GM12878 (cell line): Measurements from ENCODE around the gene CFAP45. TPM values are rescaled to one million over a fixed set of nuclear protein-coding genes. Genes with fewer than 3 reads are reported as not detected.

Source experiments
- ATAC-seq: fragments of 200-7000 bp; cut with Tn5 transposase; 3 replicates; pipeline ENCODE4 v1.9.1; 2020; ENCODE audit warnings: mild to moderate bottlenecking, moderate library complexity
- BruUV-seq: library from RNA; stranded (reverse); fragments of 400-500 nt; replicated peaks from 2 replicates; lab custom pipeline; 2021; lab: Mats Ljungman, UMichigan
- CTCF ChIA-PET: fragments of 300-600 bp; sonication (Branson Sonifier 250); formaldehyde crosslinking; extraction: SDS; loops from one replicate; lab custom pipeline; 2021; ENCODE audit warnings: inconsistent platforms; lab: Yijun Ruan, JAX
- POLR2A ChIA-PET: fragments of 350-600 bp; formaldehyde crosslinking; extraction: SDS; loops from one replicate; lab custom pipeline; 2021; ENCODE audit warnings: inconsistent platforms; lab: Charles Lee
- RAD21 ChIA-PET: fragments of 300-600 bp; sonication (Branson Sonifier 250); formaldehyde crosslinking; loops from one replicate; lab custom pipeline; 2023; ENCODE audit warnings: antibody characterized with exemption; ENCODE audit not compliant: unreplicated experiment; lab: Charles Lee
- SMC1A ChIA-PET: fragments of 300-600 bp; sonication (Branson Sonifier 250); formaldehyde crosslinking; loops from one replicate; lab custom pipeline; 2023; ENCODE audit not compliant: unreplicated experiment, uncharacterized antibody; lab: Charles Lee
- DNase-seq: peaks from one replicate; pipeline ENCODE4 v3.0.0-alpha.2; 2011; ENCODE audit warnings: low read depth, low spot score
- FAIRE-seq: peaks from 3 replicates; lab custom pipeline; 2011; peaks lifted over from hg19 to GRCh38; lab: Jason Lieb, UNC
- H2AFZ ChIP-seq: 2 replicates; pipeline ENCODE4 v1.6.0; 2011; ENCODE audit warnings: low read depth, low read length, control low read depth; ENCODE audit not compliant: control insufficient read depth
- H3K27ac ChIP-seq: 2 replicates; pipeline ENCODE4 v1.5.1; 2011; ENCODE audit warnings: control low read depth; ENCODE audit not compliant: control insufficient read depth, insufficient read depth
- H3K27me3 ChIP-seq, 2 experiments: replicated peaks in 1 of 2; 2 replicates each; pipeline versions ENCODE4 v1.6.0 to v1.6.1; 2011; ENCODE audit warnings: low read length in 1 of 2; ENCODE audit not compliant: control insufficient read depth in 2 of 2, insufficient read depth in 2 of 2
- H3K36me3 ChIP-seq, 2 experiments: 2 replicates each; pipeline ENCODE4 v1.5.1; 2011; ENCODE audit warnings: low read length in 1 of 2; ENCODE audit not compliant: control insufficient read depth in 2 of 2, insufficient read depth in 2 of 2
- H3K4me1 ChIP-seq: 2 replicates; pipeline ENCODE4 v1.6.1; 2011; ENCODE audit warnings: mild to moderate bottlenecking, low read length, moderate library complexity, mixed read lengths; ENCODE audit not compliant: control insufficient read depth, insufficient read depth
- H3K4me2 ChIP-seq: 2 replicates; pipeline ENCODE4 v1.6.0; 2011; ENCODE audit warnings: control low read depth; ENCODE audit not compliant: control insufficient read depth, insufficient read depth
- H3K4me3 ChIP-seq: fragments of 200-600 bp; sonication (generic); 2 replicates; pipeline ENCODE4 v1.5.1; 2016
- H3K79me2 ChIP-seq: 2 replicates; pipeline ENCODE4 v1.6.0; 2011; ENCODE audit warnings: low read length; ENCODE audit not compliant: control insufficient read depth, insufficient read depth
- H3K9ac ChIP-seq: 2 replicates; pipeline ENCODE4 v1.8.0; 2011; ENCODE audit warnings: low read length, control low read depth, mixed read lengths; ENCODE audit not compliant: control insufficient read depth, insufficient read depth
- H3K9me3 ChIP-seq: replicated peaks from 3 replicates; pipeline ENCODE4 v1.5.1; 2011; ENCODE audit warnings: mild to moderate bottlenecking, low read length; ENCODE audit not compliant: control insufficient read depth, insufficient read depth
- H4K20me1 ChIP-seq: 2 replicates; pipeline ENCODE4 v1.6.0; 2011; ENCODE audit not compliant: control insufficient read depth, insufficient read depth
- ATF7 ChIP-seq: fragments of 450-650 bp; IDR thresholded peaks from 2 replicates; pipeline ENCODE4 v1.6.1; 2016; ENCODE audit warnings: low read depth, mild to moderate bottlenecking
- EED ChIP-seq: sonication (generic); IDR thresholded peaks from 2 replicates; pipeline ENCODE4 v1.6.1; 2016; ENCODE audit warnings: antibody characterized with exemption, low read depth
- EGR1 ChIP-seq, 2 experiments: IDR thresholded peaks; 1 replicate in 1 of 2; 2 replicates in 1 of 2; pipeline ENCODE4 v1.6.1; 2011 to 2012; ENCODE audit warnings: low read depth in 2 of 2, low read length in 2 of 2, borderline replicate concordance in 1 of 2, mild to moderate bottlenecking in 1 of 2, moderate library complexity in 1 of 2
- NR2F1 ChIP-seq: fragments of 450-650 bp; conservative IDR thresholded peaks from 2 replicates; pipeline ENCODE4 v1.6.1; 2017; ENCODE audit warnings: mild to moderate bottlenecking
- NRF1 ChIP-seq: conservative IDR thresholded peaks from 2 replicates; pipeline ENCODE4 v1.6.1; 2011; ENCODE audit warnings: mild to moderate bottlenecking, low read depth, low read length, improper control_type of control experiment
- POLR2AphosphoS5 ChIP-seq: IDR thresholded peaks from 2 replicates; pipeline ENCODE4 v1.6.1; 2011; ENCODE audit warnings: mild to moderate bottlenecking, low read length, inconsistent platforms
- RFX5 ChIP-seq: IDR thresholded peaks from 2 replicates; pipeline ENCODE4 v1.6.1; 2011; ENCODE audit warnings: low read depth, low read length, improper control_type of control experiment
- SMARCA5 ChIP-seq: fragments of 450-650 bp; IDR thresholded peaks from 2 replicates; pipeline ENCODE4 v1.6.1; 2017; ENCODE audit warnings: mild to moderate bottlenecking
- SUPT20H ChIP-seq: IDR thresholded peaks from 2 replicates; pipeline ENCODE4 v1.6.1; 2011; ENCODE audit warnings: low read depth, mild to moderate bottlenecking, low read length, moderate library complexity, borderline replicate concordance; ENCODE audit not compliant: control insufficient read depth
- TAF1 ChIP-seq: IDR thresholded peaks from 2 replicates; pipeline ENCODE4 v1.6.1; 2011; ENCODE audit warnings: mild to moderate bottlenecking, low read depth, low read length, borderline replicate concordance
- TARDBP ChIP-seq: IDR thresholded peaks from 2 replicates; pipeline ENCODE4 v1.6.1; 2016; ENCODE audit warnings: borderline replicate concordance
- TCF7 ChIP-seq: IDR thresholded peaks from 2 replicates; pipeline ENCODE4 v1.6.1; 2014; ENCODE audit warnings: antibody characterized with exemption, borderline replicate concordance
- WRNIP1 ChIP-seq: IDR thresholded peaks from 2 replicates; pipeline ENCODE4 v1.6.1; 2011; ENCODE audit warnings: low read depth, low read length, improper control_type of control experiment, borderline replicate concordance
- YY1 ChIP-seq: IDR thresholded peaks from 2 replicates; pipeline ENCODE4 v1.6.1; 2011; ENCODE audit warnings: low read depth, mild to moderate bottlenecking, low read length
- WGBS: methylation state at CpG from one replicate; pipeline ENCODE4 v1.1.6; 2016; ENCODE audit warnings: low lambda C conversion rate; ENCODE audit not compliant: insufficient replicate concordance, insufficient coverage; ENCODE audit errors: missing lambda C conversion rate; 5-methylcytosine and 5-hydroxymethylcytosine counted together
- in situ Hi-C: fragments of 300-500 bp; cut with MboI; formaldehyde crosslinking; loops from 9 replicates; pipeline ENCODE4 v1.14.3; 2018; ENCODE audit warnings: mixed read lengths
- intact Hi-C: fragments of 100-400 bp; cut with micrococcal nuclease; formaldehyde crosslinking; loops from one replicate; pipeline ENCODE4 v1.14.2; 2022; ENCODE audit not compliant: unreplicated experiment
- polyA plus RNA-seq, 11 experiments: library from polyadenylated mRNA; depleted of rRNA in 4 of 11; unstranded in 6 of 11; stranded (reverse) in 5 of 11; fragments of >200 nt; fragmentation: Nextera tagmentation in 4 of 11; fragmentation: Illumina TruSeq in 1 of 11; extraction: Ambion mirVana in 4 of 11; extraction: Trizol in 1 of 11; gene quantifications; 1 replicate in 1 of 11; 2 replicates in 10 of 11; pipeline versions ENCODE4 v1.2.1 to v1.2.3, GENCODE V29; 2011 to 2016; ENCODE audit warnings: inconsistent platforms in 2 of 11, missing spikeins in 2 of 11, low read depth in 1 of 11
- total RNA-seq, 4 experiments: library from RNA; depleted of rRNA in 3 of 4; stranded (reverse); fragments of >200 nt in 3 of 4; fragmentation: Illumina TruSeq in 1 of 4; extraction: Trizol in 1 of 4; gene quantifications; 2 replicates each; pipeline versions ENCODE4 v1.2.1 to v1.2.3, GENCODE V29; 2013 to 2021
- TF ChIP-seq, protein P1 (sequence below): fragments of 450-650 bp; IDR thresholded peaks from 2 replicates; pipeline ENCODE4 v1.6.1; 2016; ENCODE audit warnings: mild to moderate bottlenecking, moderate library complexity, borderline replicate concordance
- TF ChIP-seq, protein P2 (sequence below): fragments of 450-650 bp; IDR thresholded peaks from 2 replicates; pipeline ENCODE4 v1.6.1; 2017; ENCODE audit warnings: mild to moderate bottlenecking, moderate library complexity

The CFAP45 gene
- total and polyA plus RNA-seq, 10 of the 15 experiments (the other 5 are each of a cell fraction or from before 2014, with no cell fraction given) = 0.43 to 0.91 (median 0.67) TPM

DNA sequence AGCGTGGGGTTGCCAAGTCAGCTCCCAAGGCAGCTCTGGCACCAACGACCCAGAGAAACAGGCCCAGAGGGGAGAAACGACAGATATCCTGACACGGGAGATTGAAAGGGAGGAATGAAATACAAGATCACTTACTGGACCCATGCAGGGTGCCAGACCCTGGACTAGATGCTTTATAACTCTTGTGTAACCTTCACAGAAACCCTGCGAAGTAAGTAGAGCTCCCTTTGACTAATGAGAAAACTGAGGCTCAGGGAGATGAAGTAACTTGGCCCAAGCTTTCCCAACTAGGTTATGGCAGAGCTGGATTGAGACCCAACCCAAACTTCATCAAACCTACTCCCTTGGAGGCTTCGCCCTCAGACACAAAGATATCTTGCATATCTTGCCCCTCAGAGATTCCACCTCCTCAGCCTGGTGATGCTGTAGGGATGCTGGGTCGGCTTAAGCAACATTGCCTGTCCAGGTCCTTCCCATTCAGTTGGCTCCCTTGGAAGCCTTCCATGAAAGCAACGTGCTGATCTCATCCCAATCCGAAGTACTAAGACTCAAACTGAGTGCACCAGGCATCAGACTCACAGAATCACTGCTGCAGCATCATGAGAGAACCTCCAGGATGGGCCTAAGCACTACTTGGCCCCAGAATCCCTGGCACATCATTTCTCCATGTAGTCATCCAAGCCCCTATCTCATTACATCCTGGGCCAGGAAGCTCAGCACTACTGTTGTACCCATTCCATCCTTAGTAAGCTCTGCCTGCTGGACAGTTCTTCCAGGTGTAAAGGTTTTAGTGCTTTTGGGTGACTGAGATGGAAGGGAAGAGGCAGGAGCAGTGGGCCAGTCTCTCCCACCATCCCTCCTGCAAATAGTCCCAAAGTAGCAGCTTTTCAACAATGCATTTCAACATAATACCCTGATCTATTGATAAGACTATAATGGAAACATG, 46.5 kb upstream of the CFAP45 start:
- no peak overlapping the region for H3K27ac ChIP-seq
- H3K9ac ChIP-seq = no peak overlapping the region
- H3K36me3 ChIP-seq = no peaks in the 10 kb centered on the region
- SMC1A ChIA-PET = no interaction called here
- CTCF ChIA-PET = interaction anchor here (0.9 to 2.8 kb wide), 5 partner anchors 11 to 148 kb away, joined by 3 to 12 read pairs (median 3); no protein-coding TSS in a partner anchor
- H4K20me1 ChIP-seq = no peaks in the 10 kb centered on the region
- no peak for FAIRE-seq
- no peaks in the 10 kb centered on the region for H3K9me3 ChIP-seq
- RAD21 ChIA-PET = interaction anchor here (1.4 kb wide), 1 partner anchor 24 kb away, joined by 3 read pairs; no protein-coding TSS in a partner anchor
- POLR2A ChIA-PET = no interaction called here
- no peaks in the 10 kb centered on the region; the same call in 1 of the 2 replicates for H3K4me1 ChIP-seq
- no peak overlapping the region for H2AFZ ChIP-seq
- in situ Hi-C loops = no loop called here
- 26% methylated on average over 9 of the region's 9 CpGs for WGBS
- BruUV-seq = no TSS peak
- no peak overlapping the region for H3K4me2 ChIP-seq
- peaks cover 7 to 26% of the 10 kb centered on the region in 2 experiments for H3K27me3 ChIP-seq
- no peak overlapping the region for H3K4me3 ChIP-seq
- no peak for DNase-seq
- intact Hi-C loops = no loop called here
- ATAC-seq = no peak
- H3K79me2 ChIP-seq = no peaks in the 10 kb centered on the region
- TF ChIP-seq, protein P1, sequence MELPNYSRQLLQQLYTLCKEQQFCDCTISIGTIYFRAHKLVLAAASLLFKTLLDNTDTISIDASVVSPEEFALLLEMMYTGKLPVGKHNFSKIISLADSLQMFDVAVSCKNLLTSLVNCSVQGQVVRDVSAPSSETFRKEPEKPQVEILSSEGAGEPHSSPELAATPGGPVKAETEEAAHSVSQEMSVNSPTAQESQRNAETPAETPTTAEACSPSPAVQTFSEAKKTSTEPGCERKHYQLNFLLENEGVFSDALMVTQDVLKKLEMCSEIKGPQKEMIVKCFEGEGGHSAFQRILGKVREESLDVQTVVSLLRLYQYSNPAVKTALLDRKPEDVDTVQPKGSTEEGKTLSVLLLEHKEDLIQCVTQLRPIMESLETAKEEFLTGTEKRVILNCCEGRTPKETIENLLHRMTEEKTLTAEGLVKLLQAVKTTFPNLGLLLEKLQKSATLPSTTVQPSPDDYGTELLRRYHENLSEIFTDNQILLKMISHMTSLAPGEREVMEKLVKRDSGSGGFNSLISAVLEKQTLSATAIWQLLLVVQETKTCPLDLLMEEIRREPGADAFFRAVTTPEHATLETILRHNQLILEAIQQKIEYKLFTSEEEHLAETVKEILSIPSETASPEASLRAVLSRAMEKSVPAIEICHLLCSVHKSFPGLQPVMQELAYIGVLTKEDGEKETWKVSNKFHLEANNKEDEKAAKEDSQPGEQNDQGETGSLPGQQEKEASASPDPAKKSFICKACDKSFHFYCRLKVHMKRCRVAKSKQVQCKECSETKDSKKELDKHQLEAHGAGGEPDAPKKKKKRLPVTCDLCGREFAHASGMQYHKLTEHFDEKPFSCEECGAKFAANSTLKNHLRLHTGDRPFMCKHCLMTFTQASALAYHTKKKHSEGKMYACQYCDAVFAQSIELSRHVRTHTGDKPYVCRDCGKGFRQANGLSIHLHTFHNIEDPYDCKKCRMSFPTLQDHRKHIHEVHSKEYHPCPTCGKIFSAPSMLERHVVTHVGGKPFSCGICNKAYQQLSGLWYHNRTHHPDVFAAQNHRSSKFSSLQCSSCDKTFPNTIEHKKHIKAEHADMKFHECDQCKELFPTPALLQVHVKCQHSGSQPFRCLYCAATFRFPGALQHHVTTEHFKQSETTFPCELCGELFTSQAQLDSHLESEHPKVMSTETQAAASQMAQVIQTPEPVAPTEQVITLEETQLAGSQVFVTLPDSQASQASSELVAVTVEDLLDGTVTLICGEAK = no peak
- TF ChIP-seq RFX5 (no peak), NR2F1 (no peak), YY1 (no peak), WRNIP1 (no peak), TCF7 (no peak), SUPT20H (no peak), EGR1 (IDR thresholded peaks at IDR 0.05; ENCODE audit: borderline replicate concordance in 1 of 2, low read depth in 2 of 2, low read length in 2 of 2) (no peak), ATF7 (no peak), TAF1 (no peak), SMARCA5 (no peak), POLR2AphosphoS5 (no peak), NRF1 (no peak), EED (no peak), TARDBP (no peak)
- TF ChIP-seq, protein P2, sequence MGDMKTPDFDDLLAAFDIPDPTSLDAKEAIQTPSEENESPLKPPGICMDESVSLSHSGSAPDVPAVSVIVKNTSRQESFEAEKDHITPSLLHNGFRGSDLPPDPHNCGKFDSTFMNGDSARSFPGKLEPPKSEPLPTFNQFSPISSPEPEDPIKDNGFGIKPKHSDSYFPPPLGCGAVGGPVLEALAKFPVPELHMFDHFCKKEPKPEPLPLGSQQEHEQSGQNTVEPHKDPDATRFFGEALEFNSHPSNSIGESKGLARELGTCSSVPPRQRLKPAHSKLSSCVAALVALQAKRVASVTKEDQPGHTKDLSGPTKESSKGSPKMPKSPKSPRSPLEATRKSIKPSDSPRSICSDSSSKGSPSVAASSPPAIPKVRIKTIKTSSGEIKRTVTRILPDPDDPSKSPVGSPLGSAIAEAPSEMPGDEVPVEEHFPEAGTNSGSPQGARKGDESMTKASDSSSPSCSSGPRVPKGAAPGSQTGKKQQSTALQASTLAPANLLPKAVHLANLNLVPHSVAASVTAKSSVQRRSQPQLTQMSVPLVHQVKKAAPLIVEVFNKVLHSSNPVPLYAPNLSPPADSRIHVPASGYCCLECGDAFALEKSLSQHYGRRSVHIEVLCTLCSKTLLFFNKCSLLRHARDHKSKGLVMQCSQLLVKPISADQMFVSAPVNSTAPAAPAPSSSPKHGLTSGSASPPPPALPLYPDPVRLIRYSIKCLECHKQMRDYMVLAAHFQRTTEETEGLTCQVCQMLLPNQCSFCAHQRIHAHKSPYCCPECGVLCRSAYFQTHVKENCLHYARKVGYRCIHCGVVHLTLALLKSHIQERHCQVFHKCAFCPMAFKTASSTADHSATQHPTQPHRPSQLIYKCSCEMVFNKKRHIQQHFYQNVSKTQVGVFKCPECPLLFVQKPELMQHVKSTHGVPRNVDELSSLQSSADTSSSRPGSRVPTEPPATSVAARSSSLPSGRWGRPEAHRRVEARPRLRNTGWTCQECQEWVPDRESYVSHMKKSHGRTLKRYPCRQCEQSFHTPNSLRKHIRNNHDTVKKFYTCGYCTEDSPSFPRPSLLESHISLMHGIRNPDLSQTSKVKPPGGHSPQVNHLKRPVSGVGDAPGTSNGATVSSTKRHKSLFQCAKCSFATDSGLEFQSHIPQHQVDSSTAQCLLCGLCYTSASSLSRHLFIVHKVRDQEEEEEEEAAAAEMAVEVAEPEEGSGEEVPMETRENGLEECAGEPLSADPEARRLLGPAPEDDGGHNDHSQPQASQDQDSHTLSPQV = no peak
